ENCODE data around the gene TPPP3.
"Not testable (repeated sequence)": the region's sequence is repeated elsewhere in the genome, so short reads cannot be mapped to it uniquely, and the experiment has no call there.

Gene TPPP3

GRCh38 chr16:67417333-67418061, 24.2 kb upstream of the TPPP3 start:
- H2AFZ ChIP-seq (ENCODE audit: low read length), result peak overlapping the region; percentile 32; the same call in 1 of the 2 replicates
- H3K4me3 ChIP-seq (ENCODE audit: low read length, poor library complexity, severe bottlenecking), result no peak overlapping the region
- no peak for TF ChIP-seq EZH2phosphoT487 (IDR thresholded peaks at IDR 0.05; ENCODE audit: borderline replicate concordance)
- no peak for TF ChIP-seq CTCF (conservative IDR thresholded peaks at IDR 0.05; ENCODE audit: low read length)
- no peak overlapping the region for H3K9ac ChIP-seq (ENCODE audit: low read depth, low read length, poor library complexity, severe bottlenecking)
- H3K9me3 ChIP-seq (ENCODE audit: insufficient read depth, low read depth, low read length), result no peaks in the 10 kb centered on the region
- H3K4me2 ChIP-seq (ENCODE audit: low read depth, low read length, poor library complexity, severe bottlenecking), result no peak overlapping the region
- no peaks in the 10 kb centered on the region for H4K20me1 ChIP-seq (ENCODE audit: insufficient read depth, low read length, poor library complexity, severe bottlenecking)
- no peaks in the 10 kb centered on the region for H3K79me2 ChIP-seq (ENCODE audit: insufficient read depth, low read length)
- H3K4me1 ChIP-seq (ENCODE audit: insufficient read depth, low read length, poor library complexity, severe bottlenecking), result no peaks in the 10 kb centered on the region
- no peaks in the 10 kb centered on the region for H3F3A ChIP-seq (ENCODE audit: low read depth)
- H3K9me2 ChIP-seq (replicated peaks; ENCODE audit: low read depth, low read length), result no peaks in the 10 kb centered on the region
- no peaks in the 10 kb centered on the region for H3K36me3 ChIP-seq (ENCODE audit: insufficient read depth, low read length)
- H3K27me3 ChIP-seq (ENCODE audit: insufficient read depth, low read length, poor library complexity, severe bottlenecking), result no peaks in the 10 kb centered on the region

GRCh38 chr16:67415872-67416793, 22.8 kb upstream of the TPPP3 start, which contains the start of gene ZDHHC1:
TSS of gene ZDHHC1 (minus strand) at chr16:67416477. CDS start at chr16:67407775, 8,702 bp downstream.
- Histone ChIP-seq H3K9me3 (ENCODE audit: insufficient read depth, low read depth, low read length) (no peaks in the 10 kb centered on the region), H3K9ac (ENCODE audit: low read depth, low read length, poor library complexity, severe bottlenecking) (peak within 1 kb of the TSS; percentile 39), H3K4me3 (ENCODE audit: low read length, poor library complexity, severe bottlenecking) (peak within 1 kb of the TSS; percentile 64), H3K27me3 (ENCODE audit: insufficient read depth, low read length, poor library complexity, severe bottlenecking) (no peaks in the 10 kb centered on the region), H3K79me2 (ENCODE audit: insufficient read depth, low read length) (no peaks in the 10 kb centered on the region), H3K36me3 (ENCODE audit: insufficient read depth, low read length) (no peaks in the 10 kb centered on the region), H3K9me2 (replicated peaks; ENCODE audit: low read depth, low read length) (no peaks in the 10 kb centered on the region), H3F3A (ENCODE audit: low read depth) (no peaks in the 10 kb centered on the region), H3K4me2 (ENCODE audit: low read depth, low read length, poor library complexity, severe bottlenecking) (peak within 1 kb of the TSS; percentile 69), H4K20me1 (ENCODE audit: insufficient read depth, low read length, poor library complexity, severe bottlenecking) (no peaks in the 10 kb centered on the region), H2AFZ (ENCODE audit: low read length) (peak within 1 kb of the TSS; percentile 92), H3K4me1 (ENCODE audit: insufficient read depth, low read length, poor library complexity, severe bottlenecking) (no peaks in the 10 kb centered on the region)
- TF ChIP-seq CTCF (conservative IDR thresholded peaks at IDR 0.05; ENCODE audit: low read length), result peak; percentile 59
- no peak for TF ChIP-seq EZH2phosphoT487 (IDR thresholded peaks at IDR 0.05; ENCODE audit: borderline replicate concordance)

- H3K4me3 ChIP-seq (ENCODE audit: low read length, poor library complexity, severe bottlenecking); H3K9me2 ChIP-seq (replicated peaks; ENCODE audit: low read depth, low read length); H3K9me3 ChIP-seq (ENCODE audit: insufficient read depth, low read depth, low read length); H3K9ac ChIP-seq (ENCODE audit: low read depth, low read length, poor library complexity, severe bottlenecking); H3K79me2 ChIP-seq (ENCODE audit: insufficient read depth, low read length); H3K4me1 ChIP-seq (ENCODE audit: insufficient read depth, low read length, poor library complexity, severe bottlenecking); H3K36me3 ChIP-seq (ENCODE audit: insufficient read depth, low read length); H3F3A ChIP-seq (ENCODE audit: low read depth); H4K20me1 ChIP-seq (ENCODE audit: insufficient read depth, low read length, poor library complexity, severe bottlenecking); H2AFZ ChIP-seq (ENCODE audit: low read length); H3K27me3 ChIP-seq (ENCODE audit: insufficient read depth, low read length, poor library complexity, severe bottlenecking): not testable (repeated sequence)
- H3K4me2 ChIP-seq (ENCODE audit: low read depth, low read length, poor library complexity, severe bottlenecking), result peak overlapping the region; percentile 69
Observed at GRCh38 chr16:67415421-67415820, 22.1 kb upstream of the TPPP3 start.

Data from Loucy (cell line).